Measurements from ENCODE around the gene VPS26C.

DNA sequence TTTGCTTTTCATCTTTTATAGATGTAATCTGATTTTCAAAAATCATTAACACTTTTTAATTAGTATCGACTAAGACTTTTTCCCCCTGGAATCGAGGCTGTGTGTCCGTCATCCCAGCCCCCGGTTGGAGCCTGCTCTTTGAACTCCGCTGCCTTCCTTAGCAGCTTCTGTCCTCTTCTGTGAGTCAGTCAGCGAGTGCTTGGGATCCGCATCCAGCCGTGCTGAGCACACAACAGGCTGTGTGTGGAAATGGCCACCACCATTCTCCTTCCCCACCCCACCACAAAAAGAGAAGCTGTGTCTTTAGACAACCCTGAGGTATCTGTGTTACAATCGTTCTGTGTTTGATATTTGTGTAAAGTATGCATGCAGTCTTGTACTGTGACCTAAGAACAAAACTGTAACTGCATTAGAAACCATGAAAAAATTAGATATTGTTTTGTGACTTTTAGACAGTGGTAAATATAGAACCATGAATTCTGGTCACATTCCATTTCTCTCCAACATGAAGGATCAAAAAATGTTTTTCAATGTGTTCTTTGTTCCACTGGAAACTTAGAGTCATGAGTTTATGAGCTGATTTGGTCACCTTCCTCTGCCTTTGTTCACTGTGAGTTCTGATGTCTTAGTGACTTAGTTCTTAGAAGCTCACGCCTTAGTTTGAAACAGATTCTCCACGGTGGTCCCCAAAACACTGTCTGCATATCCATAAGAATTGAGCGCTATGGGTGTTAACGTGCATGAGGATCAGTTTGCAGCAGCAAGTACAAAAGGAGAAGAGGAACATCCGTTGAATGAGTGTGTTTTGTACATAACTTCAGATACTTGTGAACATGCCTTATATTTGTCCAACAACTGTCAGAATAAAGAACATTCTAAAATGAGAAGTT lies 64.7 kb downstream of the VPS26C start:
- TF ChIP-seq, protein P1, sequence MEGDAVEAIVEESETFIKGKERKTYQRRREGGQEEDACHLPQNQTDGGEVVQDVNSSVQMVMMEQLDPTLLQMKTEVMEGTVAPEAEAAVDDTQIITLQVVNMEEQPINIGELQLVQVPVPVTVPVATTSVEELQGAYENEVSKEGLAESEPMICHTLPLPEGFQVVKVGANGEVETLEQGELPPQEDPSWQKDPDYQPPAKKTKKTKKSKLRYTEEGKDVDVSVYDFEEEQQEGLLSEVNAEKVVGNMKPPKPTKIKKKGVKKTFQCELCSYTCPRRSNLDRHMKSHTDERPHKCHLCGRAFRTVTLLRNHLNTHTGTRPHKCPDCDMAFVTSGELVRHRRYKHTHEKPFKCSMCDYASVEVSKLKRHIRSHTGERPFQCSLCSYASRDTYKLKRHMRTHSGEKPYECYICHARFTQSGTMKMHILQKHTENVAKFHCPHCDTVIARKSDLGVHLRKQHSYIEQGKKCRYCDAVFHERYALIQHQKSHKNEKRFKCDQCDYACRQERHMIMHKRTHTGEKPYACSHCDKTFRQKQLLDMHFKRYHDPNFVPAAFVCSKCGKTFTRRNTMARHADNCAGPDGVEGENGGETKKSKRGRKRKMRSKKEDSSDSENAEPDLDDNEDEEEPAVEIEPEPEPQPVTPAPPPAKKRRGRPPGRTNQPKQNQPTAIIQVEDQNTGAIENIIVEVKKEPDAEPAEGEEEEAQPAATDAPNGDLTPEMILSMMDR (IDR thresholded peaks at IDR 0.05; ENCODE audit: borderline replicate concordance, extremely low read depth, low read length, poor library complexity, severe bottlenecking), result no peak
- TF ChIP-seq EZH2 (IDR thresholded peaks at IDR 0.05; ENCODE audit: borderline replicate concordance, low read depth, low read length, severe bottlenecking), result no peak
